OCI-LY3 (cell line): ENCODE results near the gene DTX3L.

ENCODE experiments used
- CTCF ChIP-seq: fragments of 200-600, 300-600 bp; sonication (generic); IDR thresholded peaks from 2 replicates; pipeline ENCODE4 v1.5.1; 2014; ENCODE audit warnings: antibody characterized with exemption, low read length, low read depth
- EZH2phosphoT487 ChIP-seq: fragments of 200-600 bp; shearing (Covaris generic); IDR thresholded peaks from 2 replicates; pipeline ENCODE4 v1.6.1; 2018; ENCODE audit warnings: antibody characterized with exemption, mixed run types, low read depth

- no peak for TF ChIP-seq CTCF
- no peak for TF ChIP-seq EZH2phosphoT487
These were observed 17.5 kb downstream of the DTX3L start for GRCh38 chr3:122581622-122582021.
